ENCODE results near the gene RETREG2.
"Not testable (repeated sequence)": the region's sequence is repeated elsewhere in the genome, so short reads cannot be mapped to it uniquely, and the experiment has no call there.

RETREG2 gene

DNA sequence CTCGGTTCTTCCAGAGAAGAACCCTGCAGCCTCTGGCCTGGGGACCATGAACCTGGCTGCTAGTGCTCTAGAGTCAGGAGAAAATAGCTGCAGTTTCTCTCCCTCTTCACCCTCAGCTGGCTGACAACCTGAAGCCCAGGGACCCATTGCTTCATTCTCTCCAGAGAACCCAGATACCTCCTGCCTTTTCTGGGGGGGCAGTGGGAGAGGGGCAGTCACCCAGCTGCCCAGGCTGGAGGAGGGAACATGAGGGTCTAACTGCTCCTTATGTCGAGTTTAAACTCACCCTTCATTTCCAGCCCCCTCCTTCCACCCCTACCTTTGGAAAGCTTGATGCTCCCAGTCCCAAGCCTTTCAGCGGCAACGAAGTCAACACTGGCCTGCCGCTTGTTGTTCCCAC lies 20.9 kb downstream of the RETREG2 start:
- DNase-seq (ENCODE audit: low read depth): no peak

DNA sequence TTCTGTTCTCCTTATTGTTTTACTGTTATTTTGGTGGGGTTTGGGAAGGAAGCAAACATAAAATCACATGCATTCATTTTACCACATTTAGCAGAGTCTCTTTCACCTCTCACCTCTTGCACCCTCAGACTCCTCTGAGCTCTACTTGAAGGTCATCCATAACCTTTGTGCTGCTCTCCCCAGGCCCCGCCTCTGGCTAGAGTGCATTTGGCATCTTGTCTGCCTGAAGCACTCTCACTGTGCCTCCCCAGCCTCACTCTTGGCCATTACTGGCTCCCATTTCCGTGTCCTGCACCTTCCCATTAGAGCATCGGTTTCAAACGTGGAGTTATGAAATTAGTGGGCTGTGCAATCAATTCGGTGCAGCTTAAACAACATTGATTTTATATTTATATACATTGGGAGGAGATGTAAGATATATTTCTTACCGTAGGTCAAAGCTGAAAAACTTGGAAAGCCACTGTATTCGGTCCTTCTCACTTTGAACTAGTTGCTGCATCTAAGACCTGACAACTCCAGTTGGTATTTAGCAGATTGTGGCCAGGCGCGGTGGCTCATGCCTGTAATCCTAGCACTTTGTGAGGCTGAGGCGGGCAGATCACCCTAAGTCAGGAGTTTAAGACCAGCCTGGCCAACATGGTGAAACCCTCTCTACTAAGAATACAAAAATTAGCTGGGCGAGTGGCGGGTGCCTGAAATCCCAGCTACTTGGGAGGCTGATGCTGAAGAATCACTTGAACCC lies 21.6 kb downstream of the RETREG2 start:
- DNase-seq (ENCODE audit: low read depth): no peak

DNA sequence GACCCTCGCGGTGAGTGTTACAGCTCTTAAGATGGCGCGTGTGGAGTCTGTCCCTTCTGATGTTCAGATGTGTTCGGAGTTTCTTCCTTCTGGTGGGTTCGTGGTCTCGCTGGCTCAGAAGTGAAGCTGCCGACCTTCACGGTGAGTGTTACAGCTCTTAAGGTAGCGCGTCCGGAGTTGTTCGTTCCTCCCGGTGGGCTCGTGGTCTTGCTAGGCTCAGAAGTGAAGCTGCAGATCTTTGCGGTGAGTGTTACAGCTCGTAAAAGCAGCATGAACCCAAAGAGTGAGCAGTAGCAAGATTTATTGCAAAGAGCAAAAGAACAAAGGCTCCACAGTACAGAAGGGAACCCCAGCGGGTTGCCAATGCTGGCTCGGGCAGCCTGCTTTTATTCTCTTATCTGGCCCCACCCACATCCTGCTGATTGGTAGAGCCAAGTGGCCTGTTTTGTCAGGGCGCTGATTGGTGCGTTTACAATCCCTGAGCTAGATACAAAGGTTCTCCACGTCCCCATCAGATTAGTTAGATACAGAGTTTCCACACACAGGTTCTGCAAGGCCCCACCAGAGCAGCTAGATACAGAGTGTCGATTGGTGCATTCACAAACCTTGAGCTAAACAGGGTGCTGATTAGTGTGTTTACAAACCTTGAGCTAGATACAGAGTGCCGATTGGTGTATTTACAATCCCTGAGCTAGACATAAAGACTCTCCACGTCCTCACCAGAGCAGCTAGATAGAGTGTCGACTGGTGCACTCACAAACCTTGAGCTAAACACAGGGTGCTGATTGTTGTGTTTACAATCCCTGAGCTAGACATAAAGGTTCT lies 22.6 kb downstream of the RETREG2 start:
- not testable (repeated sequence) for DNase-seq (ENCODE audit: low read depth)

DNA sequence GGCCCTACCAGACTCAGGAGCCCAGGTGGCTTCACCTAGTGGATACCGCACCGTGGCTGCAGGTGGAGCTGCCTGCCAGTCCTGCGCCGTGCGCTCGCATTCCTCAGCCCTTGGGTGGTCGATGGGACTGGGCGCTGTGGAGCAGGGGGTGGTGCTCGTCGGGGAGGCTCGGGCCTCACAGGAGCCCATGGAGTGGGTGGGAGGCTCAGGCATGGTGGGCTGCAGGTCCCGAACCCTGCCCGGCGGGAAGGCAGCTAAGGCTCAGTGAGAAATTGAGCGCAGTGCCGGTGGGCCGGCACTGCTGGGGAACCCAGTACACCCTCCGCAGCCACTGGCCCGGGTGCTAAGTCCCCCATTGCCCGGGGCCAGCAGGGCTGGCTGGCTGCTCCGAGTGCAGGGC lies 23.3 kb downstream of the RETREG2 start:
- DNase-seq (ENCODE audit: low read depth): not testable (repeated sequence)

DNA sequence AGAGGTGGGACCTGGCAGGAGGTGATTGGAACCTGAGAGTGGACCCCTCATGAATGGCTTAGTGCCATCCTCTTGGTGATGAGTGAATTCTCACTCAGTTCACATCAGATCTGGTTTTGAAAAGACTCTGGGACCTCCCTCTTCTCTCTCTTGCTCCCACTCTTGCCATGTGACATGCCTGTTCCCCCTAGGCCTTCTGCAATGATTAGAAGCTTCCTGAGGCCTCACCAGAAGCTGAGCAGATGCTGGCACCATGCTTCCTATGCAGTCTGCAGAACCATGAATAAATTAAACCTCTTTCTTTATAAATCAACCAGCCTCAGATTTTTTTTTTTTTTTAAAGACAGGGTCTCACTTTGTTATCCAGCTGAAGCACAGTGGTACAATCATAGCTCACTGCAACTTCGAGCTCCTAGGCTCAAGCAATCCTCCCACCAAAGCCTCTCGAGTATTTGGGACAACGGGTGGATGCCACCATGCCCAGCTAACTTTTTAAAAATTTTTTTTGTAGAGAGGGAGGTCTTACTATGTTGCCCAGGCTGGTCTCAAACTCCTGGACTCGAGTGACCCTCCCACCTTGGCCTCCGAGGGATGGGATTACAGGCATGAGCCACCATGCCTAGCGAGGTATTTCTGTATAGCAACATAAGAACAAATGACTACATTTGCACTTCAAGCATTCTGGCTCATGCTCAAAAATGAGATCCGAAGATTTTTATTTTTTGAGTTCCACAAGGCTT lies 26.5 kb downstream of the RETREG2 start:
- no peak for DNase-seq (ENCODE audit: low read depth)

DNA sequence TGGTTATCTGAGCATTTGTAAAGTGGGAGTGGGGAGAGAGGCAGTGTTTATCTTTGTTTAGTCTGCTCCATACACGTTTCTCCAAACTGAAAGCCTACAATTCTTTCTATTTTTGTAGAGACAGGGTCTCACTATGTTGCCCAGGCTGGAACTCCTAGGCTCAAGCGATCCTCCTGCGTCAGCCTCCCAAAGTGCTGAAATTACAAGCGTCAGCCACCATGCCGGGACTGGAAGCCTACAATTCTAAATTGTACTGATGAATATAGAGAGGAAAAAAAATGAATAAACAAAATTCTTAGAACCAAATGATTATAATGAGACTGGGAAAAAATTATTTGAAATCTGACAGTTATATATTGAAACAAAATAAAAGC lies 27.1 kb downstream of the RETREG2 start:
- no peak for DNase-seq (ENCODE audit: low read depth)

DNA sequence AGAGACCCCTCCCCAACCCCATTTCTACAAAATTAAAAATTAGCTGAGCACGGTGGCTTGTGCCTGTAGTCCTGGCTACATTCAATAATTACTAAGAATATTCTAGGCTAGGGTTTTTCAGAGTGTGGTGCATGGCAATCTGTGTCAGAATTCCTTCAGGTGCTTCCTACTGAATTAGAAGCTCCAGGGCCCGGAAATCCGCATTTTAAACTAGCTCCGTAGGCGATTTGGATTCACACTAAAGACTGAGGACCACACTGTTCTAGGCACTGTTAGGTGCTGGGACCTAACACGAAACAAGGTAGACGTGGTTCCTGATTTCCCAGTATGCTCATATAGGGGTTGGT lies 27.9 kb downstream of the RETREG2 start:
- DNase-seq (ENCODE audit: low read depth): no peak

DNA sequence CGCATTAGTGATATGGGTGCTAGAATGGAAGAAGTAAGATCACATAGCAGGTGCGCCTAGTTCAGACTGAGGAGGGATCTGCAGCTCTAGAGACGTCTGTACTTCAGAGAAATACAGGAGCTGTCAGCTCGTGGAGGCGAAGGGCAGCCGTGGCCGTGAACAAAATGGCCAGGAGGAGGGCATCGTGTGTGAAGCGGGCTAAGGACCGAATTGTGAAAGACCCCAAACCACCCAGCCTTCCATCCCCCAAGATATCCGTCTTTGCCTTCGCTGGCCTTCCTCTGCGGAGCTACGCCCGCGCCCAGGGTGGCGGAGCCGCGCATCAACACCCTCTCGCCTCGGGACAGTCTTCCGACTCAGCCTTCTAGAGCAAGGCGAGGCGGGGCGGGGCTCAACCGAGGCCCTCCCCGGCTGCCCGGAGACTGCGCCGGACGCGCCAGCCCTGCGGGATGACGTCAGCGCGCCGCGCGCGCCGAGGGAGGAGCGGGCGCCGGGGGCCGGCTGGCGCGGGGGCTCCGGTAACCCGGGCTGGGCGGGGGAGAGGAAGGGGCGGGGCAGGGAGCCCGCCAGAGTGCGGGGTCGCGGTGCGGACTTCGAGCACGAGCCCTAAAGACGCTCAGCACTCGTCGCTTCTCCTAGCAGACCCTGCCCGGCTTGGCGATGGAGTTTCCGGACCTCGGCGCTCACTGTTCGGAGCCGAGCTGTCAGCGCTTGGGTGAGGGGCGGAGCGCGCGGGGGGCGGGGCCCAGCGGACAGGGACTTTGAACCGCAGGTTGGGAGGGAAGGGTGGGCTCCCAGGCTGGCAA lies 28.5 kb downstream of the RETREG2 start, which contains the start of gene ZFAND2B:
Gene ZFAND2B (plus strand): TSS at position 455 of the 806 bp plus-strand sequence. CDS start 206 bp downstream, at position 661.
- DNase-seq (ENCODE audit: low read depth): peak; percentile 83

DNA sequence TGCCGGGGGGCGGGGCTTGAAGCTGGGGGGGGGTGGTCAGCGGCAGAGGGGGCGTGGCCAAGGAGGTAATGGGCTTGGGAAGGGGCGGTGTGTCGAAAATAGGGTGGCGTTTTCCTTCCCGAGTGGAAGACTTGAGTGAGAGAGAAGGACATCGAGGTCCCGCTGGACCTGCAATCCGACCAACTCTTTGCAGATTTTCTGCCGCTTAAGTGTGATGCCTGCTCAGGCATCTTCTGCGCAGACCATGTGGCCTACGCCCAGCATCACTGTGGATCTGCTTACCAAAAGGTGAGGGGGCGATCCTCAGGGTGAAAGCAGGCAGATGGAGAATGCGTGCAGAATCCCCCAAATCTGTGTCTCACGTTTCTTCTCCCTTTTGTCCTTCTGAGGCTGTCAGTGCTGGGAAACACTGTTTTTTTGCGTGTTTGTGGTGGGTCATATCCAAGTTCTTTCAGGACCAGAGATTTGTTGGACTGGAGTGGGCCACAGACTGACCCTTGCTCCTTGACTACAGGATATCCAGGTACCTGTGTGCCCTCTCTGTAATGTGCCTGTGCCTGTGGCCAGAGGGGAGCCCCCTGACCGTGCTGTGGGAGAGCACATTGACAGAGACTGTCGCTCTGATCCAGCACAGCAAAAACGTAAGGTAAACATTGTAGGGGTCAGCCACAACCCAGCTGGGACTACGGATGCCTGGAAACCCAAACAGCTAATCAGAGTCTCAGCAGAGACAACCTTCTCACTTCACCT lies 29.2 kb downstream of the RETREG2 start:
- DNase-seq (ENCODE audit: low read depth): no peak

DNA sequence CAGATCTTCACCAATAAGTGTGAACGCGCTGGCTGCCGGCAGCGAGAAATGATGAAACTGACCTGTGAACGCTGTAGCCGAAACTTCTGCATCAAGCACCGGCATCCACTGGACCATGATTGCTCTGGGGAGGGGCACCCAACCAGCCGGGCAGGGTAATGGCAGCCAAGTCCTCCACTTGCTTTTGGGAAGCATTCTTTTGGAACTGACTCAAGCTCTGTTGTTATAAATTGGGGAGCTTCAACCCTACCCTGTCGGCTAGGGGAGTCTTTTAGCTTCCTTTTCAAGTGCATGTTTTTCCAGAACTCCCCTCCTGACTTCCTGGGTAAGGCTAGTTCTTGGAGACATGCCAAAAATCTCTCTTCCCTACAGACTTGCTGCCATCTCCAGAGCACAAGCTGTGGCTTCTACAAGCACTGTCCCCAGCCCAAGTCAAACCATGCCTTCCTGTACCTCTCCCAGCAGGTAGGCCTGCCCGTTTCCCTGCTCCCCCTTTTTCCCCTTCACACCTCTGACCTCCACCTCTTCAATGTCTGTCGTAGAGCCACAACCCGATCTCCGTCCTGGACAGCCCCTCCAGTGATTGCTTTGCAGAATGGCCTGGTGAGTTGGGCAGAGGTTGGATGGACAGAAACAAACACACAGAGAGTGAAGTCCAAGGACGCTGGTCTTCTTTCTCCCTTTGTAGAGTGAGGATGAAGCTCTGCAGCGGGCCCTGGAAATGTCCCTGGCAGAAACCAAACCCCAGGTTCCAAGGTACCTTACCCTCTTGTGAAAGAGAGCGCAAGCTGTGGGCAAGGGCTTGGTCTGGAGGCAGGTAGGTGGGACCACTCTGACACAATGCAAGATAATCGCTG lies 30.0 kb downstream of the RETREG2 start:
- DNase-seq (ENCODE audit: low read depth): no peak

DNA sequence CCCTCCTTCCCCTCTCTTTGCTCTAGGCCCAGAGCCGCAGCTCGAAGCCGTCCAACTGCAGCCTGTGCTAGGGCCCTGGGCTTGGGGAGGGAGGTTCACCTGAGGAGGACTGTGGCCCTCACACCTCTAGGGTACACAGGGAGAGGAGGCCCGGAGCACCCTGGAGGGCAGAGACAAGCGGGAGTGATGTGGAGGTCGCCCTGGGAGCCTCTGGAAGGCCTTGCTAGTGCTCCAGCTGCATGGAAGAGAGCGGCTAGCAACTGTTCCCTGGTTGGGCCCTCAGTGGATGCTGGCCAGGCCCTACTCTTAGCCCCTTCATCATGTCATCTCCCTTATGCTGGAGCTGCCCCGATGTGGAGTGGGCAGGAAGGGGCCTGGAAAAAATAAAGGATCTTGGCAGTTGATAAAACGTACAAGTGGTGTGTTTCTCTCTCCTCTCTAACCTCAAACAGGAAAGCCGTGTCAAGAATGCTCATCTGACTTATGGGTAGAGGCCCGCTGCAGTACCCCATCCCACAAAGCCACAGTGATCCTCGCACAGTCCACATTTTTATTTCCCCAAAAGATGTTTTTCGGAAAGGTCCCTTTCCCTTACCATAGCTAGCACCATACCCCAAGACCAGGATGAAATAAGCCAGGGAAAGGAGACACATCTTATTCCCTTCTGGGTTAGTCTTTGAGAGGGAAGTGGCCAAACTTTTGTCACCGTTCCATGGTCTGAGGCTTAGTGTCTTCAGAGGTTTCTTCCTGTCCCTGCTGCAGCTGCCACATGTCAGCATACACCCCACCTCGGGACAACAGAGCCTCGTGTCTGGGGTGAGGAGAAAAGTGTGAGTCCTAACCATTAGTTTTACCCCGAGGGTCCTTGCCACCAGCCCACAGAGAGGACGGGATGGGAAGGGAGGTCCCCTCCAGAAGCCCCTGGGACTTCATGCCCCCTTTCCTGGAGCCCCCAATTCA lies 31.4 kb downstream of the RETREG2 start:
- no peak for DNase-seq (ENCODE audit: low read depth)

DNA sequence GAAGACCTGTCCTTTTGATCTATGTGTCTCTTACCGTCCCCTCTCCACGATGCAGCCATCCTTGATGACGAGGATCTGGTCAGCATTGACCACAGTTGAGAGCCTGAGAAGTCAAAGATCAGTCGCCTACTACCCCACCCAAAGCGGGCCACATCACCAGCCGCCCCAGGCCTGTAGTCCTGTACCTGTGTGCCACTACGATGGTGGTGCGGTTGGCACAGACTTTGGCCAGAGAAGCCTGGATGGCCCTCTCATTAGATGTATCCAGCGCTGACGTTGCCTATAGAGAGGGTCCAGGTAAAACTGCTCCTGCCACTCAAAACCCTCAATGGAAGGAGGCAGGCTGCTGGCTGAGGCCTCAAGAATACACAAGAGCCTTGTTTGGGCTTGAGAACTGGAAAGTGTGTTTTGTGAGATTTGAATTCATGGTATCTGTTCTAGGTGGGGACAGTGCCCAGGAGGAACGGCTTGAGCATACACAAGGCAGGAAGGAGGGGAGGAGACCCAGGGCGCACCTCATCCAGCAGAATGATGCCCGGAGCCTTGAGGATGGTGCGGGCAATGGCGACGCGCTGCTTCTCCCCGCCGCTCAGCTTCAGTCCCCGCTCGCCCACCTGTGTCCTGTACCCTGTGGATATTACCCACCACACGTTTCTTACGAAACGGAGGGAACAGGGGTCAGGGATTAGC lies 32.3 kb downstream of the RETREG2 start:
- no peak for DNase-seq (ENCODE audit: low read depth)

DNA sequence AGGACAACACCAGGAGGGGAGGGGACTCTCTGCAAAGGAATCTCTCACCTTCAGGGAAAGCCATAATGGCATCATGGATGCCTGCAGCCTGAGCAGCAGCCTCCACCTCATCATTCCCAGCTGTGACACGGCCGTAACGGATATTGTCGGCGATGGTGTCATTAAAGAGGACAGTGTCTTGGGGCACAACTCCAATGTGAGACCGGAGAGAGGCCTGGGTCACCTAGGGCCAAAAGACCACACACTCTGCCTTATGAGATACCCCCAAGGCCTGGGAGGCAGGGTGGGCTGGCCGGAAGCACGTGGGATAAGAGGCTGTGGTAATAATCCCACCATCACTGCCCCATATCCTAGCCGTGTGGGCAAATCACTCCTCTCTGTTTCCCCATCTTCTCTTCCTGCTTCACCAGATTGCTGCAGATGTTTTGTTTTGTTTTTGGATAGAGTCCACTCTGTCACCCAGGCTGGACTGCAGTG lies 32.8 kb downstream of the RETREG2 start:
- no peak for DNase-seq (ENCODE audit: low read depth)

DNA sequence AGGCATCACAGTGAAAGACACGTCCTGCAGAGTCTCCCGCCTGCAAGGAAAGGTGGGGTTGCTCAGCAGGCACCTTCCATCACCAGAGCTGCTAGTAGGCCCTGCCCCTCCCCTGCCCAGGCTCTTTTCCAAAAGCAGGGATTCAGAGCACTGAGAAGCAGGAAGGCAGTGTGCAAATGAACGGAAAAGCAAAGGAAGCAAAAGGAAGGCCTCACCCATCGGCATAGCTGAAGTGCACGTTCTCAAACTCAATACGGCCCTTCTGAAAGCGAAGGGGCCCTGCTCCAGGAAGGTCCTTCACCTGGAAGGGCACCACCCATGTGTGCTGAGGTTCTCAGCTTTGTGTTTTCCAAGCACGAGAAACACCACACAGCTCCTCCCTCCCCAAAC lies 34.9 kb downstream of the RETREG2 start:
- no peak for DNase-seq (ENCODE audit: low read depth)

DNA sequence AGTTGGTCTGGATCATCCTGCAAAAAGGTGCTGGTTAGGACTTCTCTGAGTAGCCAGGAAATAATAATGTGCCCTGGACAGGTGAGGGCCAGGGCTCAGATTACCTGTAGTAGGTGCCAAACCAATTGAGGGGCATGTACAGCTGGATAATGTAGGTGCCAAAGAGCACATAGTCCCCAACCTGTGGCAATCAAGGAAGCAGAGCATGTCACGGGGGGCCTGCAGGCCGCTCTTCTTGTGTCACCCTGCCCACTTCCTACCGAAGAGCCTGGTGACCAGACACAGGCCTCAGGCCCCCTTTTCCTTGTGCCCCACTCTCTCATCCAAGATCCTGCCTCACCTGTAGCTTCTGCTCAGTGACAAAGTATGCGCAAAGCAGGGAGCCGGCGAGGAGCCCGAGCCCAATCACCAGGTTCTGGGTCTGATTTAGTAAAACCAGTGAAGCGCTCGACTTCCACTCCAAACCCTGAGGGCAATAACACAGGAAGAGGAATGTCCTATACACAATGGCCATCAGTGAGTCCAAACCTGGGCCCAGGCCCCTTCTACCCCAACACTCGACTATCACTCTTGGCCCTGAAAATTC lies 35.5 kb downstream of the RETREG2 start:
- DNase-seq (ENCODE audit: low read depth): no peak

DNA sequence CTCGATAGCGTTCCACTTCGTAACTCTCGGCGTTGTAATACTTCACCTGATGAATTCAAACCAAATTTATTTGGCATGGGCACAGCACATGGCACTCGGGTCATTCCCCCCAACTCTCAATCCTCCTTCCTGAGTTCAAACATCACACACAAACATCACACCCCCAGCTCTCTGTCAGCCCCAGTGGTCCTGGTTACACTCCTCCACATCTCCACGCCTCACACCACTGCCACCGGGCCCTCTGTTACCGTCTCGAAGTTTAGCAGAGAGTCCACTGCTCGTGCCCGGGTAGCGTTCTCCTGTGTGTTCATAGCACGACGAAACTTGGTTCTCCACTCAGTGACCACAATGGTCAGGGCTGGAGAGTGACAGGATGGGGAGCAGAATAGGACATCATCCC lies 36.1 kb downstream of the RETREG2 start:
- DNase-seq (ENCODE audit: low read depth): no peak

DNA sequence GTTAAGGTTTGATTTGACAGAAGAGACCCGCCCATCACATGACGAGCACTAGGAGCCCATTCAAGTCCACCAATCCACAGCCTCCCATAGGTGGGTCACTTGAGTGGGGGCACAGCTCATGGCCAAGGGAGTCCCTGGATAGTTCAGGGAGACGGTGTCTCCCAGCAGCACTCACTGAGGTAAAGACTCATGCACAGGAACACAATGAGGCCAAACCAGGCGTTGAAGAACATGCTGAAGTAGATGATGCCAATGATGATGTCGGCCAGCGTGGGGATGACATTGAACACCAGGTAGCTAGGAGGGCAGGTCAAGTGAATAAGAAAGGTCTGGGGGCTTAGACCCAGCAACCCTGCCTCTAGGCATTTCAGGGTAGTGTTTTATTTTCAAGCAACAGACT lies 36.7 kb downstream of the RETREG2 start:
- no peak for DNase-seq (ENCODE audit: low read depth)
